Mesenchymal stem cell (in vitro differentiated cells and primary cell): ENCODE data around the gene PSTK.

Experiments
- DNase-seq: peaks from one replicate; pipeline ENCODE4 v3.0.0-alpha.2; 2013
- H2AFZ ChIP-seq: one replicate; pipeline ENCODE4 v1.6.1; 2013; ENCODE audit warnings: low read depth, mild to moderate bottlenecking, control low read depth, inconsistent platforms, low read length, moderate library complexity
- H2AK5ac ChIP-seq: 2 replicates; pipeline ENCODE4 v1.6.1; 2013; ENCODE audit warnings: low read length, moderate library complexity, mild to moderate bottlenecking, inconsistent platforms; ENCODE audit not compliant: severe bottlenecking
- H2BK120ac ChIP-seq: one replicate; pipeline ENCODE4 v1.6.1; 2013; ENCODE audit warnings: low read depth, mild to moderate bottlenecking, inconsistent platforms, low read length, moderate library complexity
- H2BK12ac ChIP-seq, 2 experiments: one replicate each; pipeline ENCODE4 v1.6.1; 2013; ENCODE audit warnings: inconsistent platforms in 2 of 2, low read length in 2 of 2, mild to moderate bottlenecking in 2 of 2, moderate library complexity in 2 of 2, control low read depth in 1 of 2
- H2BK15ac ChIP-seq: one replicate; pipeline ENCODE4 v1.6.1; 2013; ENCODE audit warnings: mild to moderate bottlenecking, low read depth, inconsistent platforms; ENCODE audit not compliant: poor library complexity, severe bottlenecking
- H2BK5ac ChIP-seq: 2 replicates; pipeline ENCODE4 v1.6.1; 2013; ENCODE audit warnings: low read depth, mild to moderate bottlenecking, low read length, control low read depth, inconsistent platforms; ENCODE audit not compliant: poor library complexity, severe bottlenecking
- H3K14ac ChIP-seq, 2 experiments: one replicate each; pipeline ENCODE4 v1.6.1; 2013; ENCODE audit warnings: inconsistent platforms in 2 of 2, low read length in 2 of 2, control low read depth in 1 of 2, mild to moderate bottlenecking in 1 of 2, moderate library complexity in 1 of 2
- H3K18ac ChIP-seq, 2 experiments: one replicate each; pipeline ENCODE4 v1.6.1; 2013; ENCODE audit warnings: inconsistent platforms in 2 of 2, low read length in 2 of 2, control low read depth in 1 of 2, low read depth in 1 of 2, mild to moderate bottlenecking in 1 of 2
- H3K23ac ChIP-seq, 2 experiments: one replicate each; pipeline ENCODE4 v1.6.1; 2013; ENCODE audit warnings: inconsistent platforms in 2 of 2, low read length in 2 of 2, mild to moderate bottlenecking in 2 of 2, moderate library complexity in 2 of 2, control low read depth in 1 of 2
- H3K27ac ChIP-seq: 2 replicates; pipeline ENCODE4 v1.5.1; 2013; ENCODE audit warnings: mild to moderate bottlenecking, moderate library complexity, low read length, control low read depth, inconsistent platforms; ENCODE audit not compliant: poor library complexity, severe bottlenecking
- H3K27me3 ChIP-seq, 2 experiments: 2 replicates each; pipeline versions ENCODE4 v1.6.1 to v1.7.0; 2013; ENCODE audit warnings: low read length in 2 of 2, mild to moderate bottlenecking in 2 of 2, moderate library complexity in 2 of 2, control low read depth in 1 of 2, inconsistent platforms in 1 of 2; ENCODE audit not compliant: control insufficient read depth in 1 of 2, insufficient read depth in 1 of 2
- H3K36me3 ChIP-seq, 2 experiments: 2 replicates each; pipeline versions ENCODE4 v1.6.1 to v1.7.0; 2013; ENCODE audit warnings: low read length in 2 of 2, control low read depth in 1 of 2, inconsistent platforms in 1 of 2, low read depth in 1 of 2, mild to moderate bottlenecking in 1 of 2; ENCODE audit not compliant: insufficient read depth in 2 of 2, control insufficient read depth in 1 of 2
- H3K4ac ChIP-seq, 2 experiments: one replicate each; pipeline ENCODE4 v1.6.1; 2013; ENCODE audit warnings: inconsistent platforms in 2 of 2, low read length in 2 of 2, mild to moderate bottlenecking in 2 of 2, moderate library complexity in 2 of 2, control low read depth in 1 of 2, low read depth in 1 of 2
- H3K4me1 ChIP-seq: 2 replicates; pipeline ENCODE4 v1.6.1; 2013; ENCODE audit warnings: low read depth, low read length, control low read depth; ENCODE audit not compliant: control insufficient read depth, insufficient read depth
- H3K4me2 ChIP-seq: 2 replicates; pipeline ENCODE4 v1.6.1; 2013; ENCODE audit warnings: low read length, mild to moderate bottlenecking, inconsistent platforms; ENCODE audit not compliant: poor library complexity, severe bottlenecking
- H3K4me3 ChIP-seq, 2 experiments: 2 replicates each; pipeline versions ENCODE4 v1.5.1 to v1.7.0; 2013; ENCODE audit warnings: low read length in 2 of 2, mild to moderate bottlenecking in 2 of 2, control low read depth in 1 of 2, low read depth in 1 of 2; ENCODE audit not compliant: insufficient read depth in 1 of 2
- H3K79me1 ChIP-seq: replicated peaks from 2 replicates; pipeline ENCODE4 v1.6.1; 2013; ENCODE audit warnings: mild to moderate bottlenecking, control low read depth, low read length, inconsistent platforms; ENCODE audit not compliant: poor library complexity, severe bottlenecking
- H3K9ac ChIP-seq: 2 replicates; pipeline ENCODE4 v1.7.0; 2013; ENCODE audit warnings: mild to moderate bottlenecking, low read length, moderate library complexity
- H3K9me3 ChIP-seq: 2 replicates; pipeline ENCODE4 v1.7.0; 2013; ENCODE audit warnings: mild to moderate bottlenecking, low read length; ENCODE audit not compliant: control insufficient read depth
- H4K8ac ChIP-seq: one replicate; pipeline ENCODE4 v1.6.1; 2013; ENCODE audit warnings: inconsistent platforms, mild to moderate bottlenecking, low read length, moderate library complexity
- H4K91ac ChIP-seq: one replicate; pipeline ENCODE4 v1.6.1; 2013; ENCODE audit warnings: mild to moderate bottlenecking, low read length, inconsistent platforms
- whole genome bisulfite sequencing: methylation state at CpG from one replicate; pipeline ENCODE4 v1.1.7; 2013; ENCODE audit warnings: mixed read lengths; 5-methylcytosine and 5-hydroxymethylcytosine counted together

Gene PSTK

GRCh38 chr10:122968698-122969097 lies 11.5 kb upstream of the PSTK start:
- H2BK12ac ChIP-seq = no peak overlapping the region
- no peak overlapping the region for H3K4me3 ChIP-seq
- H4K8ac ChIP-seq = no peak overlapping the region
- H3K14ac ChIP-seq = no peak overlapping the region
- no peak overlapping the region for H3K18ac ChIP-seq
- H2AK5ac ChIP-seq = no peak overlapping the region
- H4K91ac ChIP-seq = no peak overlapping the region
- no peak for DNase-seq
- H2BK5ac ChIP-seq = no peak overlapping the region
- no peaks in the 10 kb centered on the region for H3K36me3 ChIP-seq
- no peak overlapping the region for H3K23ac ChIP-seq
- peaks cover 0 to 5% of the 10 kb centered on the region in 2 experiments for H3K27me3 ChIP-seq
- H3K4ac ChIP-seq = no peak overlapping the region
- H3K27ac ChIP-seq = no peak overlapping the region
- H2BK15ac ChIP-seq = no peak overlapping the region
- no peaks in the 10 kb centered on the region for H3K79me1 ChIP-seq
- H3K9ac ChIP-seq = no peak overlapping the region
- no peak overlapping the region for H3K4me2 ChIP-seq
- no peak overlapping the region for H2AFZ ChIP-seq
- 75% methylated on average over 3 of the region's 3 CpGs for WGBS
- H2BK120ac ChIP-seq = no peak overlapping the region
- H3K9me3 ChIP-seq = peaks cover 28% of the 10 kb centered on the region
- no peaks in the 10 kb centered on the region for H3K4me1 ChIP-seq

- no peaks in the 10 kb centered on the region for H3K79me1 ChIP-seq
- H2BK15ac ChIP-seq = no peak overlapping the region
- no peak overlapping the region for H3K9ac ChIP-seq
- no peak overlapping the region for H2BK120ac ChIP-seq
- H2AFZ ChIP-seq = no peak overlapping the region
- H2BK12ac ChIP-seq = no peak overlapping the region
- 89% methylated on average over 5 of the region's 5 CpGs for WGBS
- no peak overlapping the region for H3K27ac ChIP-seq
- H4K91ac ChIP-seq = no peak overlapping the region
- no peak overlapping the region for H4K8ac ChIP-seq
- no peak overlapping the region for H3K18ac ChIP-seq
- H3K27me3 ChIP-seq = peaks cover 0 to 5% of the 10 kb centered on the region in 2 experiments
- no peak overlapping the region for H3K4ac ChIP-seq
- H3K4me1 ChIP-seq = no peaks in the 10 kb centered on the region
- no peak overlapping the region for H2AK5ac ChIP-seq
- no peak overlapping the region for H2BK5ac ChIP-seq
- no peak overlapping the region for H3K4me2 ChIP-seq
- H3K14ac ChIP-seq = no peak overlapping the region
- H3K23ac ChIP-seq = no peak overlapping the region
- no peak overlapping the region for H3K4me3 ChIP-seq
- no peaks in the 10 kb centered on the region for H3K36me3 ChIP-seq
- no peaks in the 10 kb centered on the region for H3K9me3 ChIP-seq
- peak; percentile 6 for DNase-seq
Observed at GRCh38 chr10:122974023-122974422, 6.2 kb upstream of the PSTK start.

- Histone ChIP-seq H2BK15ac (no peak overlapping the region), H2BK12ac (no peak overlapping the region), H2AK5ac (no peak overlapping the region), H3K27me3 (peaks cover 0 to 5% of the 10 kb centered on the region in 2 experiments), H4K8ac (no peak overlapping the region), H3K4me1 (no peaks in the 10 kb centered on the region), H3K4me2 (no peak overlapping the region), H2BK5ac (no peak overlapping the region), H3K23ac (no peak overlapping the region), H4K91ac (no peak overlapping the region), H3K79me1 (no peaks in the 10 kb centered on the region), H3K27ac (no peak overlapping the region), H2AFZ (no peak overlapping the region), H3K14ac (no peak overlapping the region), H3K4me3 (no peak overlapping the region), H3K18ac (no peak overlapping the region), H3K36me3 (no peaks in the 10 kb centered on the region), H3K9ac (no peak overlapping the region), H2BK120ac (no peak overlapping the region), H3K9me3 (no peaks in the 10 kb centered on the region), H3K4ac (no peak overlapping the region)
- 75% methylated on average over 2 of the region's 3 CpGs for WGBS
- no peak for DNase-seq
Observed at GRCh38 chr10:122974543-122975064, 5.6 kb upstream of the PSTK start.

- WGBS = no CpG with 5 or more reads among the region's 4 CpGs
- H3K9ac ChIP-seq = peak overlapping the region; percentile 69
- peaks cover 5% of the 10 kb centered on the region for H3K79me1 ChIP-seq
- H3K23ac ChIP-seq = no peak overlapping the region
- H2BK5ac ChIP-seq = no peak overlapping the region
- no peak overlapping the region for H2BK15ac ChIP-seq
- peaks cover 2% of the 10 kb centered on the region for H3K4me1 ChIP-seq
- H3K18ac ChIP-seq = no peak overlapping the region
- H3K14ac ChIP-seq = no peak overlapping the region
- no peak overlapping the region for H2AK5ac ChIP-seq
- peak overlapping the region in 1 of 2 experiments; percentile 90 for H3K4me3 ChIP-seq
- H3K27me3 ChIP-seq = no peaks in the 10 kb centered on the region
- H2BK12ac ChIP-seq = no peak overlapping the region
- H3K4me2 ChIP-seq = peak overlapping the region; percentile 61
- H4K8ac ChIP-seq = no peak overlapping the region
- H3K4ac ChIP-seq = no peak overlapping the region
- H2BK120ac ChIP-seq = no peak overlapping the region
- no peak overlapping the region for H3K27ac ChIP-seq
- no peak overlapping the region for H4K91ac ChIP-seq
- no peak overlapping the region for H2AFZ ChIP-seq
- peak; percentile 71 for DNase-seq
- H3K36me3 ChIP-seq = peaks cover 3 to 9% of the 10 kb centered on the region in 2 experiments
- no peaks in the 10 kb centered on the region for H3K9me3 ChIP-seq
Observed at GRCh38 chr10:122981066-122981464, 864 bp downstream of the PSTK start.
